SK-N-SH (cell line): ENCODE results near the gene GPNMB. TPM values are rescaled to one million over a fixed set of nuclear protein-coding genes. Genes with fewer than 3 reads are reported as not detected.

ENCODE experiments used
- CTCF ChIA-PET: fragments of 300-600, 350-600 bp; formaldehyde crosslinking; extraction: SDS; loops from one replicate; lab custom pipeline; 2021; lab: Yijun Ruan, JAX
- POLR2A ChIA-PET: fragments of 350-600 bp; sonication (Branson Sonifier 250); formaldehyde crosslinking; extraction: SDS; loops from one replicate; lab custom pipeline; 2020; ENCODE audit warnings: antibody characterized with exemption, inconsistent platforms; lab: Yijun Ruan, JAX
- DNase-seq: peaks from one replicate; pipeline ENCODE4 v3.0.0; 2012
- H2AFZ ChIP-seq: fragments of 200-600 bp; sonication (generic); 2 replicates; pipeline ENCODE4 v1.8.1; 2016; ENCODE audit warnings: antibody characterized with exemption, mild to moderate bottlenecking, low read depth
- H3F3A ChIP-seq: fragments of 200-600 bp; sonication (generic); replicated peaks from 2 replicates; pipeline ENCODE3; 2016; ENCODE audit warnings: antibody characterized with exemption, mild to moderate bottlenecking; ENCODE audit not compliant: insufficient read depth
- H3K27ac ChIP-seq, 2 experiments: fragments of 200-500 bp in 1 of 2; fragments of 200-600 bp in 1 of 2; sonication (Bioruptor generic) in 1 of 2; sonication (generic), shearing (Covaris generic) in 1 of 2; 2 replicates each; pipeline versions ENCODE4 v1.5.1 to v1.6.1; 2014 to 2016; ENCODE audit warnings: low read depth in 2 of 2, inconsistent platforms in 1 of 2, low read length in 1 of 2, mild to moderate bottlenecking in 1 of 2, mixed read lengths in 1 of 2
- H3K27me3 ChIP-seq: fragments of 200-600 bp; sonication (generic), shearing (Covaris generic); 2 replicates; pipeline ENCODE4 v1.6.1; 2016; ENCODE audit warnings: mixed run types; ENCODE audit not compliant: insufficient read depth
- H3K36me3 ChIP-seq, 2 experiments: fragments of 200-500 bp in 1 of 2; fragments of 200-600 bp in 1 of 2; sonication (Bioruptor generic) in 1 of 2; sonication (generic) in 1 of 2; replicated peaks in 1 of 2; 2 replicates each; pipeline versions ENCODE3 to v1.5.1; 2014 to 2016; ENCODE audit warnings: low read length in 1 of 2, mild to moderate bottlenecking in 1 of 2; ENCODE audit not compliant: insufficient read depth in 2 of 2, control insufficient read depth in 1 of 2
- H3K4me1 ChIP-seq, 2 experiments: fragments of 200-500 bp in 1 of 2; fragments of 200-600 bp in 1 of 2; sonication (Bioruptor generic) in 1 of 2; sonication (generic), shearing (Covaris generic) in 1 of 2; 2 replicates each; pipeline versions ENCODE4 v1.5.1 to v1.6.1; 2014 to 2016; ENCODE audit warnings: low read depth in 1 of 2, low read length in 1 of 2, mixed run types in 1 of 2; ENCODE audit not compliant: insufficient read depth in 2 of 2, control insufficient read depth in 1 of 2
- H3K4me2 ChIP-seq: fragments of 200-600 bp; sonication (generic), shearing (Covaris generic); 2 replicates; pipeline ENCODE4 v1.6.1; 2017; ENCODE audit warnings: mixed run types
- H3K4me3 ChIP-seq, 2 experiments: fragments of 200-500 bp in 1 of 2; fragments of 200-600 bp in 1 of 2; sonication (Bioruptor generic) in 1 of 2; sonication (generic), shearing (Covaris generic) in 1 of 2; 2 replicates each; pipeline versions ENCODE4 v1.5.1 to v1.8.1; 2014 to 2016; ENCODE audit warnings: low read depth in 2 of 2, inconsistent platforms in 1 of 2, low read length in 1 of 2, mild to moderate bottlenecking in 1 of 2, mixed read lengths in 1 of 2, moderate library complexity in 1 of 2
- H3K79me2 ChIP-seq: fragments of 200-600 bp; sonication (generic); 2 replicates; pipeline ENCODE4 v1.8.1; 2017; ENCODE audit warnings: mild to moderate bottlenecking; ENCODE audit not compliant: insufficient read depth
- H3K9ac ChIP-seq: fragments of 200-600 bp; sonication (generic); 2 replicates; pipeline ENCODE4 v1.6.1; 2017; ENCODE audit warnings: mixed run types
- H3K9me2 ChIP-seq: fragments of 200-600 bp; sonication (generic); 2 replicates; pipeline ENCODE4 v1.6.1; 2017; ENCODE audit warnings: mixed run types
- H3K9me3 ChIP-seq: fragments of 200-600 bp; sonication (generic); 2 replicates; pipeline ENCODE4 v1.6.1; 2017; ENCODE audit warnings: mixed run types, mild to moderate bottlenecking, moderate library complexity
- H4K20me1 ChIP-seq: fragments of 200-600 bp; sonication (generic); 2 replicates; pipeline ENCODE4 v1.6.1; 2017; ENCODE audit warnings: mild to moderate bottlenecking, mixed run types; ENCODE audit not compliant: insufficient read depth
- EZH2phosphoT487 ChIP-seq: fragments of 200-600 bp; sonication (generic); IDR thresholded peaks from 2 replicates; pipeline ENCODE4 v1.6.1; 2017; ENCODE audit warnings: low read depth, mixed run types, mild to moderate bottlenecking, antibody characterized with exemption, moderate library complexity, borderline replicate concordance
- FOSL2 ChIP-seq: IDR thresholded peaks from 2 replicates; pipeline ENCODE4 v1.4.0; 2012; ENCODE audit warnings: low read depth, mild to moderate bottlenecking, moderate library complexity, borderline replicate concordance
- FOXJ3 ChIP-seq: sonication (generic); formaldehyde crosslinking; IDR thresholded peaks from 2 replicates; pipeline ENCODE4 v1.5.1; 2020; ENCODE audit warnings: mild to moderate bottlenecking, missing genetic modification reagents
- FOXM1 ChIP-seq: IDR thresholded peaks from 2 replicates; pipeline ENCODE4 v1.4.0; 2012; ENCODE audit warnings: low read depth, mild to moderate bottlenecking
- GATA2 ChIP-seq: sonication (generic); formaldehyde crosslinking; IDR thresholded peaks from 2 replicates; pipeline ENCODE4 v1.5.0; 2020; ENCODE audit warnings: mild to moderate bottlenecking, missing genetic modification reagents
- NRF1 ChIP-seq: IDR thresholded peaks from 2 replicates; pipeline ENCODE4 v1.6.1; 2012; ENCODE audit warnings: low read depth, mild to moderate bottlenecking, low read length
- RAD21 ChIP-seq: IDR thresholded peaks from 2 replicates; pipeline ENCODE4 v1.6.1; 2012; ENCODE audit warnings: mild to moderate bottlenecking, low read length
- RCOR1 ChIP-seq: fragments of 150-350 bp; IDR thresholded peaks from 2 replicates; pipeline ENCODE4 v1.6.1; 2017; ENCODE audit warnings: antibody characterized with exemption, low read length
- RXRA ChIP-seq: IDR thresholded peaks from 2 replicates; pipeline ENCODE4 v1.4.0; 2012; ENCODE audit warnings: low read depth, mild to moderate bottlenecking, borderline replicate concordance
- SMC3 ChIP-seq: IDR thresholded peaks from 2 replicates; pipeline ENCODE4 v1.6.1; 2012; ENCODE audit warnings: low read depth, low read length, improper control_type of control experiment
- TAF1 ChIP-seq: IDR thresholded peaks from 2 replicates; pipeline ENCODE4 v1.6.1; 2012; ENCODE audit warnings: low read depth, mild to moderate bottlenecking, low read length, moderate library complexity, borderline replicate concordance
- TEAD4 ChIP-seq: IDR thresholded peaks from 2 replicates; pipeline ENCODE4 v1.4.0; 2012; ENCODE audit warnings: mild to moderate bottlenecking, borderline replicate concordance; ENCODE audit not compliant: insufficient read depth
- USF1 ChIP-seq: IDR thresholded peaks from 2 replicates; pipeline ENCODE4 v1.4.0; 2012; ENCODE audit warnings: low read depth, borderline replicate concordance
- USF2 ChIP-seq: fragments of 150-350 bp; IDR thresholded peaks from 2 replicates; pipeline ENCODE4 v1.6.1; 2017; ENCODE audit warnings: antibody characterized with exemption, low read length, low read depth, borderline replicate concordance
- YY1 ChIP-seq: IDR thresholded peaks from 2 replicates; pipeline ENCODE4 v1.4.0; 2012; ENCODE audit warnings: low read depth, mild to moderate bottlenecking
- WGBS: methylation state at CpG from one replicate; pipeline ENCODE4 v1.1.6; 2017; ENCODE audit warnings: low lambda C conversion rate; 5-methylcytosine and 5-hydroxymethylcytosine counted together
- polyA plus RNA-seq, 3 experiments: library from polyadenylated mRNA; depleted of rRNA; stranded (reverse); fragments of >200 nt; gene quantifications; 2 replicates each; pipeline ENCODE4 v1.2.3, GENCODE V29; 2012

GPNMB gene
- polyA plus RNA-seq, 1 of the 3 experiments (the other 2 are of a cell fraction), result 13.8 TPM

- ChIA-PET POLR2A (no interaction called here), CTCF (interaction anchor here (1.4 to 23.9 kb wide), 3 partner anchors 11 to 280 kb away, joined by 4 to 359 read pairs (median 107); partner anchors contain the start of gene NUP42)
- Histone ChIP-seq H3K27ac (no peak overlapping the region), H3K9me2 (no peaks in the 10 kb centered on the region), H3K79me2 (no peaks in the 10 kb centered on the region), H3K4me1 (no peaks in the 10 kb centered on the region; a peak in 1 of 4 replicates), H3K9ac (no peak overlapping the region), H3K4me3 (no peak overlapping the region), H2AFZ (no peak overlapping the region), H3K27me3 (no peaks in the 10 kb centered on the region), H3K4me2 (no peak overlapping the region), H3K36me3 (no peaks in the 10 kb centered on the region), H4K20me1 (no peaks in the 10 kb centered on the region), H3K9me3 (no peaks in the 10 kb centered on the region), H3F3A (peaks cover 5% of the 10 kb centered on the region)
- no peak for DNase-seq
- no peak for TF ChIP-seq TAF1
- TF ChIP-seq USF2, result no peak
- TF ChIP-seq EZH2phosphoT487, result no peak
- no peak for TF ChIP-seq RAD21
- no peak for TF ChIP-seq RXRA
- no peak for TF ChIP-seq FOSL2
- TF ChIP-seq NRF1, result no peak
- no peak for TF ChIP-seq RCOR1
- no peak for TF ChIP-seq SMC3
- no peak for TF ChIP-seq FOXM1
- WGBS, result 67% methylated on average over 2 of the region's 2 CpGs
These were observed 20.3 kb downstream of the GPNMB start for GRCh38 chr7:23266918-23267317.

- no peaks in the 10 kb centered on the region for H3K9me3 ChIP-seq
- no peak for DNase-seq
- no peaks in the 10 kb centered on the region for H4K20me1 ChIP-seq
- H3K36me3 ChIP-seq, result no peaks in the 10 kb centered on the region
- H3K4me3 ChIP-seq, result no peak overlapping the region
- no peak overlapping the region for H2AFZ ChIP-seq
- peaks cover 5% of the 10 kb centered on the region for H3F3A ChIP-seq
- TF ChIP-seq FOXJ3 (no peak), YY1 (no peak), TEAD4 (no peak), USF1 (no peak), GATA2 (CRISPR knock-in tag) (no peak), RAD21 (no peak)
- TF ChIP-seq, all 33 proteins: peak for 0
- Histone ChIP-seq H3K9ac (no peak overlapping the region), H3K79me2 (no peaks in the 10 kb centered on the region), H3K4me1 (no peaks in the 10 kb centered on the region), H3K4me2 (no peak overlapping the region), H3K27me3 (no peaks in the 10 kb centered on the region), H3K27ac (no peak overlapping the region), H3K9me2 (no peaks in the 10 kb centered on the region)
- 94% methylated on average over 2 of the region's 2 CpGs for WGBS
- ChIA-PET CTCF (interaction anchor here (1.2 to 23.9 kb wide), 4 partner anchors 11 to 280 kb away, joined by 4 to 359 read pairs (median 56); partner anchors contain the start of gene NUP42), POLR2A (no interaction called here)
These were observed 20.8 kb downstream of the GPNMB start for GRCh38 chr7:23267357-23267756.
